Tibial nerve (tissue), 4 donors: ENCODE data around the gene CREB1. TPM values are rescaled to one million over a fixed set of nuclear protein-coding genes. Genes with fewer than 3 reads are reported as not detected.

Source experiments
- DNase-seq, 2 donors: peaks; one replicate each; pipeline ENCODE4 v3.0.0-alpha.2; 2019; ENCODE audit warnings: low spot score in 2 of 2
- H3K27ac ChIP-seq, 4 donors: fragments of 200-600 bp; sonication (generic) in 3 of 4; one replicate each; pipeline ENCODE4 v1.5.1; 2017 to 2019; ENCODE audit warnings: mild to moderate bottlenecking in 1 of 4
- H3K27me3 ChIP-seq, 2 donors: fragments of 200-600 bp; sonication (generic) in 1 of 2; one replicate each; pipeline versions ENCODE4 v1.5.1 to v1.6.0; 2017 to 2019
- H3K36me3 ChIP-seq, 3 donors: fragments of 200-600 bp; sonication (generic); one replicate each; pipeline ENCODE4 v1.5.1; 2018 to 2019
- H3K4me1 ChIP-seq, 4 donors: fragments of 200-600 bp; sonication (generic) in 3 of 4; one replicate each; pipeline ENCODE4 v1.5.1; 2017 to 2019
- H3K4me3 ChIP-seq, 4 donors: fragments of 200-600 bp; sonication (generic) in 3 of 4; one replicate each; pipeline ENCODE4 v1.5.1; 2017 to 2019; ENCODE audit warnings: mild to moderate bottlenecking in 1 of 4, moderate library complexity in 1 of 4
- H3K9me3 ChIP-seq, 4 donors: fragments of 200-600 bp; sonication (generic) in 3 of 4; one replicate each; pipeline ENCODE4 v1.5.1; 2017 to 2019
- CTCF ChIP-seq, 5 experiments: fragments of 200-600 bp in 3 of 5; fragments of 450-650 bp in 2 of 5; sonication (generic) in 3 of 5; IDR thresholded peaks; one replicate each; pipeline ENCODE4 v1.5.1; 2016 to 2019; ENCODE audit warnings: antibody characterized with exemption in 5 of 5, mild to moderate bottlenecking in 3 of 5, moderate library complexity in 2 of 5
- EP300 ChIP-seq, 2 donors: sonication (generic); formaldehyde crosslinking; IDR thresholded peaks; one replicate each; pipeline ENCODE4 v1.6.1; 2017; ENCODE audit warnings: antibody characterized with exemption in 2 of 2, mild to moderate bottlenecking in 1 of 2
- POLR2A ChIP-seq, 2 donors: fragments of 450-650 bp; IDR thresholded peaks; one replicate each; pipeline ENCODE4 v1.6.1; 2017; ENCODE audit warnings: antibody characterized with exemption in 2 of 2, mild to moderate bottlenecking in 2 of 2, moderate library complexity in 2 of 2
- WGBS, 2 donors: methylation state at CpG; one replicate each; pipeline ENCODE4 v1.1.5; 2018; 5-methylcytosine and 5-hydroxymethylcytosine counted together
- total RNA-seq, 4 donors: library from RNA; depleted of rRNA; stranded (reverse); fragments of >200 nt; gene quantifications; one replicate each; pipeline ENCODE4 v1.1.0, GENCODE V29; 2016

CREB1 gene
- total RNA-seq, 4 donors from 2014 or later, result 28.9 to 67.7 (median 34.0) TPM

GRCh38 chr2:207565736-207566500, 36.2 kb downstream of the CREB1 start:
- Histone ChIP-seq H3K36me3 (peaks cover 0 to 23% (median 0%) of the 10 kb centered on the region in 3 donors), H3K27me3 (no peaks in the 10 kb centered on the region), H3K9me3 (no peaks in the 10 kb centered on the region), H3K27ac (no peak overlapping the region), H3K4me1 (peaks cover 0 to 15% (median 0%) of the 10 kb centered on the region in 4 donors), H3K4me3 (no peak overlapping the region)
- no peak for TF ChIP-seq CTCF (IDR thresholded peaks at IDR 0.05)
- TF ChIP-seq POLR2A (IDR thresholded peaks at IDR 0.05), result no peak
- TF ChIP-seq EP300 (IDR thresholded peaks at IDR 0.05), result no peak
- WGBS, 2 donors, result 50 to 57% methylated on average over 7 of the region's 7 CpGs
- no peak for DNase-seq

- TF ChIP-seq POLR2A (IDR thresholded peaks at IDR 0.05) (no peak), EP300 (IDR thresholded peaks at IDR 0.05) (no peak), CTCF (IDR thresholded peaks at IDR 0.05) (no peak)
- peaks cover 0 to 8% (median 0%) of the 10 kb centered on the region in 4 donors for H3K4me1 ChIP-seq
- H3K27ac ChIP-seq, result no peak overlapping the region
- H3K27me3 ChIP-seq, result no peaks in the 10 kb centered on the region
- H3K4me3 ChIP-seq, result no peak overlapping the region
- H3K36me3 ChIP-seq, result peaks cover 0 to 25% (median 0%) of the 10 kb centered on the region in 3 donors
- DNase-seq, result no peak
- H3K9me3 ChIP-seq, result no peaks in the 10 kb centered on the region
These were observed 37.9 kb downstream of the CREB1 start for GRCh38 chr2:207567671-207568070.

GRCh38 chr2:207571370-207571769, 41.6 kb downstream of the CREB1 start:
- no peak for DNase-seq
- TF ChIP-seq CTCF (IDR thresholded peaks at IDR 0.05) (no peak), EP300 (IDR thresholded peaks at IDR 0.05) (no peak), POLR2A (IDR thresholded peaks at IDR 0.05) (no peak)
- no peak overlapping the region for H3K4me3 ChIP-seq
- H3K4me1 ChIP-seq, result no peaks in the 10 kb centered on the region
- no peak overlapping the region for H3K27ac ChIP-seq
- peaks cover 0 to 45% (median 0%) of the 10 kb centered on the region in 3 donors for H3K36me3 ChIP-seq
- no peaks in the 10 kb centered on the region for H3K27me3 ChIP-seq
- no peaks in the 10 kb centered on the region for H3K9me3 ChIP-seq
- WGBS, 2 donors, result 91 to 93% methylated on average over 3 of the region's 3 CpGs

- Histone ChIP-seq H3K27me3 (no peaks in the 10 kb centered on the region), H3K4me1 (no peaks in the 10 kb centered on the region), H3K27ac (no peak overlapping the region), H3K9me3 (no peaks in the 10 kb centered on the region), H3K36me3 (peaks cover 2 to 65% (median 12%) of the 10 kb centered on the region in 3 donors), H3K4me3 (no peak overlapping the region)
- TF ChIP-seq EP300 (IDR thresholded peaks at IDR 0.05), result no peak
- no peak for TF ChIP-seq CTCF (IDR thresholded peaks at IDR 0.05)
- no peak for TF ChIP-seq POLR2A (IDR thresholded peaks at IDR 0.05)
- no peak for DNase-seq
- 95% methylated on average over 4 of the region's 4 CpGs for WGBS, 2 donors
These were observed 55.2 kb downstream of the CREB1 start for GRCh38 chr2:207584952-207585351.

GRCh38 chr2:207587305-207587704, 57.5 kb downstream of the CREB1 start:
- no peak for DNase-seq
- no peaks in the 10 kb centered on the region for H3K4me1 ChIP-seq
- no peak overlapping the region for H3K27ac ChIP-seq
- H3K9me3 ChIP-seq, result peaks cover 0 to 12% (median 0%) of the 10 kb centered on the region in 4 donors
- 97 to 100% methylated on average over 7 of the region's 7 CpGs for WGBS, 2 donors
- TF ChIP-seq POLR2A (IDR thresholded peaks at IDR 0.05), result no peak
- TF ChIP-seq CTCF (IDR thresholded peaks at IDR 0.05), result no peak
- no peak overlapping the region for H3K4me3 ChIP-seq
- H3K27me3 ChIP-seq, result no peaks in the 10 kb centered on the region
- H3K36me3 ChIP-seq, result peaks cover 0 to 76% (median 12%) of the 10 kb centered on the region in 3 donors
